Skin epidermis (tissue), 12 donors: ENCODE results near the gene ATP5F1E.
"Not testable (repeated sequence)": the region's sequence is repeated elsewhere in the genome, so short reads cannot be mapped to it uniquely, and the experiment has no call there.

Experiments used
- H3K27ac ChIP-seq, 21 experiments: fragments of 200-600 bp; sonication (generic) in 11 of 21; one replicate each; pipeline ENCODE4 v1.5.0; 2020; ENCODE audit warnings: mild to moderate bottlenecking in 3 of 21, inconsistent platforms in 2 of 21, moderate library complexity in 2 of 21
- H3K4me3 ChIP-seq, 7 experiments: fragments of 200-600 bp; sonication (generic) in 2 of 7; one replicate each; pipeline ENCODE4 v1.5.0; 2020; ENCODE audit warnings: inconsistent platforms in 2 of 7, mild to moderate bottlenecking in 2 of 7, moderate library complexity in 1 of 7

Gene ATP5F1E

GRCh38 chr20:59024111-59024530 lies 8.0 kb downstream of the ATP5F1E start:
- Histone ChIP-seq H3K27ac (no peak overlapping the region), H3K4me3 (no peak overlapping the region)

- H3K4me3 ChIP-seq, result no peak overlapping the region
- no peak overlapping the region for H3K27ac ChIP-seq
Observed at GRCh38 chr20:59023616-59024015, 8.5 kb downstream of the ATP5F1E start.

GRCh38 chr20:59022754-59023153 lies 9.4 kb downstream of the ATP5F1E start:
- no peak overlapping the region for H3K27ac ChIP-seq
- no peak overlapping the region for H3K4me3 ChIP-seq

- no peak overlapping the region for H3K27ac ChIP-seq
- no peak overlapping the region for H3K4me3 ChIP-seq
Observed at GRCh38 chr20:59020938-59021551, 11.1 kb downstream of the ATP5F1E start.

GRCh38 chr20:59019217-59019616 lies 12.9 kb downstream of the ATP5F1E start, which contains the start of gene TUBB1:
TSS of gene TUBB1 (plus strand) at chr20:59019429. CDS start at chr20:59019523, 94 bp downstream.
- H3K4me3 ChIP-seq, result no peak within 1 kb of the TSS
- no peak within 1 kb of the TSS for H3K27ac ChIP-seq

- no peak overlapping the region for H3K27ac ChIP-seq
- H3K4me3 ChIP-seq, result no peak overlapping the region
Observed at GRCh38 chr20:59018817-59019216, 13.3 kb downstream of the ATP5F1E start.

- peak overlapping the region in 2 of 21 experiments; percentile 2 to 35 for H3K27ac ChIP-seq
- H3K4me3 ChIP-seq, result no peak overlapping the region
Observed at GRCh38 chr20:59017493-59018231, 14.5 kb downstream of the ATP5F1E start.

GRCh38 chr20:59016795-59017492 lies 15.2 kb downstream of the ATP5F1E start:
- Histone ChIP-seq H3K27ac (peak overlapping the region in 2 of 21 experiments; percentile 2 to 35), H3K4me3 (no peak overlapping the region)

- no peak overlapping the region for H3K27ac ChIP-seq
- no peak overlapping the region for H3K4me3 ChIP-seq
Observed at GRCh38 chr20:59015812-59016711, 16.1 kb downstream of the ATP5F1E start.

GRCh38 chr20:59015411-59015810 lies 16.7 kb downstream of the ATP5F1E start:
- H3K4me3 ChIP-seq, result no peak overlapping the region
- H3K27ac ChIP-seq, result no peak overlapping the region

GRCh38 chr20:59014680-59015389 lies 17.3 kb downstream of the ATP5F1E start:
- Histone ChIP-seq H3K4me3 (no peak overlapping the region), H3K27ac (peak overlapping the region in 2 of 21 experiments; percentile 4 to 42)

GRCh38 chr20:59013959-59014608 lies 18.1 kb downstream of the ATP5F1E start:
- H3K27ac ChIP-seq, result peak overlapping the region in 2 of 21 experiments; percentile 4 to 42
- no peak overlapping the region for H3K4me3 ChIP-seq

GRCh38 chr20:59013031-59013951 lies 18.8 kb downstream of the ATP5F1E start:
- Histone ChIP-seq H3K27ac (peak overlapping the region in 1 of 21 experiments; percentile 42), H3K4me3 (no peak overlapping the region)

GRCh38 chr20:59011874-59012157 lies 20.3 kb downstream of the ATP5F1E start:
- not testable (repeated sequence) for H3K4me3 ChIP-seq
- H3K27ac ChIP-seq, result peak overlapping the region in 12 of 21 experiments; percentile 26 to 84 (median 65)

GRCh38 chr20:59010995-59011873 lies 20.9 kb downstream of the ATP5F1E start:
- H3K4me3 ChIP-seq, result no peak overlapping the region

GRCh38 chr20:59010321-59010994 lies 21.7 kb downstream of the ATP5F1E start:
- H3K27ac ChIP-seq, result peak overlapping the region in 16 of 21 experiments; percentile 17 to 84 (median 60)

More at GRCh38 chr20:59010995-59011873, 20.9 kb downstream of the ATP5F1E start:
- H3K27ac ChIP-seq, result peak overlapping the region in 18 of 21 experiments; percentile 4 to 84 (median 54)

More at GRCh38 chr20:59010321-59010994, 21.7 kb downstream of the ATP5F1E start:
- no peak overlapping the region for H3K4me3 ChIP-seq
